HPDE6-E6E7 (cell line): ENCODE measurements around the gene TTC29.

Source experiments
- DNase-seq: peaks from one replicate; pipeline ENCODE4 v3.0.0; 2011; ENCODE audit warnings: missing footprints; ENCODE audit errors: extremely low spot score

Gene TTC29, protein sequence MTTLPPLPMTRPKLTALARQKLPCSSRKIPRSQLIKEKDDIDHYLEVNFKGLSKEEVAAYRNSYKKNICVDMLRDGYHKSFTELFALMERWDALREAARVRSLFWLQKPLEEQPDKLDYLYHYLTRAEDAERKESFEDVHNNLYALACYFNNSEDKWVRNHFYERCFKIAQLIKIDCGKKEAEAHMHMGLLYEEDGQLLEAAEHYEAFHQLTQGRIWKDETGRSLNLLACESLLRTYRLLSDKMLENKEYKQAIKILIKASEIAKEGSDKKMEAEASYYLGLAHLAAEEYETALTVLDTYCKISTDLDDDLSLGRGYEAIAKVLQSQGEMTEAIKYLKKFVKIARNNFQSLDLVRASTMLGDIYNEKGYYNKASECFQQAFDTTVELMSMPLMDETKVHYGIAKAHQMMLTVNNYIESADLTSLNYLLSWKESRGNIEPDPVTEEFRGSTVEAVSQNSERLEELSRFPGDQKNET

GRCh38 chr4:146945556-146946374 lies at the start of gene TTC29:
TTC29 (minus strand) TSS chr4:146945864; CDS start chr4:146939895, 5,969 bp downstream.
- DNase-seq: peak; percentile 92

- no peak for DNase-seq
These were observed 36.0 kb upstream of the TTC29 start for GRCh38 chr4:146981651-146982050.

DNA sequence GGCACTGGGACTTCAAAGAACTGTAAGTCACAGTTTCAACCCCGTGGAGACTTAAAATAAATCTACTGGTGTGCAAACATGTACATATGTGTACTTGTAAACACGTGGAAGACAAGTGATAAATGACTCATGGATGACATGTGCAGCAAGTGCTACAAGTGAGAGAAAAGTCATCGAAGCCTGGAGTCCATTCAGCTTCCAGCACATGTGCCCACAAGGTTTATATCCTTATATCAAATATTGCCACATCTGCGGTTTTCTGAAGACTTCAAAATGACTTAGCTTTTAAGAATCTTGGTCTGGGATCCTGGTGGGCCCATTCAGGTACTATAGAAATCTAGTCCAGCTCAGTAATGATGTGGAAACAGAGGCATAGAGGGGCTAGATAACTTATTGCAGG lies 33.0 kb upstream of the TTC29 start:
- DNase-seq: no peak

- no peak for DNase-seq
These were observed 30.5 kb upstream of the TTC29 start for GRCh38 chr4:146976145-146976544.

DNA sequence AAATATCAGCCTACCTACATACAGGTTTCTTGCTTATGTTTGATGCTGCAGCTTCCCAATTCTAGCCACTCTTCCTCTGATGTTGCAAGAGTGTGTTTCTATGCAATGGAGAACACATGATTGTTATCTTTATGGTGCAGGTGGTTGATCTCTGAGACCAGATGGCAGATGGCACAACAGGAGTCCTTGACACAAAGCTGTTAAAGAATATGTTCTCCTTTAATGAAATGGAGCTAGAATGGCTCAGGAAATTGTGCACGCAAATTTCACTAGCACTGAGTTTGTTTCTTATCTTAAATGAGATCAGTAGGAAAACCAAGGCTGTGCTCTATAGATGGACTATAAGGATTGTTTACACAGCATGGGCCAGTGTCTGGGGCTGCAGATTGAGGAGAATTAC lies 29.9 kb upstream of the TTC29 start:
- no peak for DNase-seq

GRCh38 chr4:146975036-146975435 lies 29.4 kb upstream of the TTC29 start:
- DNase-seq: no peak

DNA sequence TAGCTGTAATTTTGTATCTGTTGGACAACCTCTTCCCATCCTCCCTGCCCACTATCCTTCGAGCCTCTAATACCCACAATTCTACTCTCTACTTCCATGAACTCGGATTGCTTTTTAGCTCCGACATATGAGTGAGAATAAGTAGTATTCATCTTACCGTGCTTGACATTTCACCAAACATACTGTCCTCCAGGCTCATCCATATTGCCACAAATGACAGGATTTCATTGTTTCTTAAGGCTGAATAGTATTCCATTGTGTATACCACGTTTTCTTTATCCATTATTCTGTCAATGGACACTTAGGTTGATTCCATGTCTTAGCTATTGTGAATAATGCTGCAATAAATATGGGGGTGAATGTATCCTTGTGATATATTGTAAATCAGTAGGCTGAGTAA lies 26.4 kb upstream of the TTC29 start:
- no peak for DNase-seq

GRCh38 chr4:146969126-146969525 lies 23.5 kb upstream of the TTC29 start:
- no peak for DNase-seq

DNA sequence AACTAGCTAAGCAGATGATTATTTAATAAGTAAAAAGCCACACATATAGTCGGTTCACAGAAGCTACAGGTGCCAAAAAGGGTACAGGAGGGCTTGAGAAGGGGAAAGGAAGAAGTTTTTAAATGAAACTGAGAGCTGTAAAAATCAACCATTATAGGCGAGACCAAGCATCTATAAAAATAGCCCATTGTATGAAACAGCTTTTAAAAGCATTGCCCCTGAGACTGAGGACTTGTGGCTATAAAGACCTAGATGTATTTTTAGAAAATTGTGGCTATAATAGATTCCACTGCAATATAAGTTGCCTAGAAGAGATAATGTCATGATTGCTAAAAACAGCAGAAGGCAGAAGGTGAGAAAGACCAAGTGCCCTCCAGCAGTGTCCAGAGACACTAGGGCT lies 15.0 kb upstream of the TTC29 start:
- no peak for DNase-seq

GRCh38 chr4:146959692-146960091 lies 14.0 kb upstream of the TTC29 start:
- no peak for DNase-seq

DNA sequence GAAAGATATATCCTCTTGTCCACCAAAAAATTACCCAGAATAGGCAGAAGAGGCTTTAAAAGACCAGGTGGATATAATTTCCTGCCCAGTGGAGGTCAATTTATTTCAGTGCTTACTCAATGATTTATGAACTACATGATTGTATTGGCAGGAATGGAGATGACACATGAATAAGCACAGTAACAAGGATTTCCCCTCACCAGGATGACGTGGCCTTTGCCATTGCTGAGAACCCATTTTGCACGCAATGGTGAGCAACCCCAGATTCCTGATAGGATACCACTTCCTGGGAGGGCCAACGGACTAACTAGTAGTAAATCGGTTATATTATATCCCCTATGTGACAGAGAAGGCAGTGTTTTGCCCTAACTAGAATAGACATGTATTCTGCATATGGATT lies 11.6 kb upstream of the TTC29 start:
- DNase-seq: peak; percentile 31

- DNase-seq: no peak
These were observed 7.2 kb upstream of the TTC29 start for GRCh38 chr4:146952896-146953295.

GRCh38 chr4:146949559-146949958 lies 3.9 kb upstream of the TTC29 start:
- no peak for DNase-seq

DNA sequence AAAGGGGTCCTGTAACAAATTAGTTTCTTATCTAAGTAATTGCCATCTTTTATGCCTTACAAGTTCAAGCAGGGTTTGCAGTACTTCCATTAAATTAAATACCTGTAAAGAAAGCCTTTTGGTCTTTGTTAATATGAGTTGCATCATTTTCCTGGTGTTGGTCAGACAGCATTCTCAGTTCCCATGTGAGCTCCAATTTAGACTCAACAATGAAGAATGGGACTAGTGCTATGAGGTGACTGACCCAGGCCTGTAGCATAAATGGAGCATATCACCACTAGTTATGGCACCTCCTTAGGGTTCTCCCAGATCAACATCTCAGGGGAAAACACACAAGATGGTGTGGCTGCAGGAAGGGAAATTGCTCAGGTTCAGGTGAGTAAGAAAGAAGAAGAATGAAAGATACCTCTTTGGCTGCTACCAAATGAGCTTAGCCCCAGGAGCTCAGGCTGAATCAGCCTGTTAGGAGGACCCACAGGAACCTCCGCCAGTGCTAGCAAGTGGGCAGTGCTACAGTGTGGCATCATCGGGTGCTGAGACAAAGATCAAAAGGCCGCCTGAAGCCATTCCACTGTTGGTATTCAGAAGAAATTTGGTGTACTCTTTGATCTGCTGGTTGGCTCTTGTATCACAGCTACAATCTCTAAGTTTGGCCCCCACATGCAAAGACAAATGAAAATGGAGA lies 1.8 kb downstream of the TTC29 start:
- DNase-seq: no peak

- no peak for DNase-seq
These were observed 13.5 kb downstream of the TTC29 start for GRCh38 chr4:146932116-146932515.

- DNase-seq: no peak
These were observed 15.0 kb downstream of the TTC29 start for GRCh38 chr4:146930673-146931072.

DNA sequence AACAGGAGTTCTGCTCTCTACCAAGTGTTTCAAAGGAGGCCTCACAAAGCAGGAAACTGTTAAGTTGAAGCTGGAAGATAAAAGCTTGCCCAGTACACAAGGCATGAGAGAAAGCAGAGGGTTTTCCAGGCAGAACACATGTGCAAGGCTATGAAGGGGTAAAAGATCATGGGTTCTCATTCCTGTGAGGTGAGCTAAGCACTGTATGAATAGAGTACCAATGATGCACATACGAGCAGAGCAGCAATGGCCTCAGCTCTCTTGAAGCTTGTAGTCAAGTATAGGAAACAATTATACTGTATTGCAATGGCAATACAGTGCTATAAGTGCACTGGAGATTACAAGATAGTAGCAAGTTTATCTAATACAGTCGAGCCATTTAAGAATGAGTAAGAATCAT lies 18.0 kb downstream of the TTC29 start:
- no peak for DNase-seq

DNA sequence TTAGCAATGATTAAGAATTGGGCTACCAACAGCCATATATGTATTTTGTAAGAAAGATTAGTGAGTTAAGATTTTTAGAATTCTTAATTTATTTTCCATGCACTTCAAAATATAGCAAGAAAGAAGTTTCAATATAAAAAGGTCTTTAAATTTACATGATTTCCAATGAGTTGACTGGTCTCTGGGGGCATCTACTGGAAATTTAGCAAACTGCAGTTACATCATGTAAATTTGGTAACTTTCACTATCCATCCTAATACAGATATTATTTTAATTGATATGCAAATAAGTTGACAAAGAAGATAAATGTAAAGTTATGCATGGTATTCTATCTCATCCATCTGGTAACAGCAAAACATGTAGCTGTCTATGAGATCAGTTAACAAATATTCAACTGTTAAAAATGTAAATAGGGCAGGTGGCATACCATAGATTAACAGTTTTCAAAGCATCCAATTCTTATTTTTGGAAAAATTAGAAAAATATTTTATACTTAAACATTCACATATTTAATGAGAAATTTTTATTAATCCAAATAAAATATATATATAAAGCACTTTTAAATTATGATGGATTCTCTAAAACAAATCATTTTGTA lies 29.1 kb downstream of the TTC29 start:
- DNase-seq: no peak

GRCh38 chr4:146915132-146915531 lies 30.5 kb downstream of the TTC29 start:
- DNase-seq: no peak

- no peak for DNase-seq
These were observed 45.4 kb downstream of the TTC29 start for GRCh38 chr4:146900295-146900694.

DNA sequence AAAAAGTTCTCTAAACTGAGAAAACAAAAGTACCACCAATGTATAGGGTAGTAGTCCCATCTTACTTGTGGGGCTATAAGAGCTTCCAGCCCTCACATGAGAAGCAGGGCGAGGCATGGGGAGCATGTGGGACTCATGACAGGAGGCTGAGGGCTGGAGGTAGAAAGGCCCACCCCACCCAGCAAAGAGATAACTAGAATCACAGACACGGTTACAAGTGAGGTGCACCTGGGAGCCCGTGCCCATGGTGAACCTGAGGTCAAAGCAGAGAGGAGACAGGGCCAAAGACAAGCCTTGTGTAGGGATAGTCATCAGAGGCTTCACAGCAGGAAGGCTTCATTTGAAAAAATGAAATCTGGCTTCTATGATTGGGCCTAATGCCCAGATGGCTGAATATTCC lies 55.4 kb downstream of the TTC29 start:
- no peak for DNase-seq

GRCh38 chr4:146883070-146883469 lies 62.6 kb downstream of the TTC29 start:
- no peak for DNase-seq
